SK-N-SH treated with all-trans-retinoic acid at 6 μM for 48 hours (cell line): ENCODE data around the gene GTF2IRD1.

Source experiments
- ATAC-seq: fragments of 200-7000 bp; cut with Tn5 transposase; 3 replicates; pipeline ENCODE4 v1.9.1; 2020; ENCODE audit warnings: mild to moderate bottlenecking, moderate library complexity
- ARNTL ChIP-seq: fragments of 450-650 bp; formaldehyde crosslinking; IDR thresholded peaks from 2 replicates; pipeline ENCODE4 v1.5.0; 2020; ENCODE audit warnings: low read depth, mild to moderate bottlenecking, moderate library complexity, borderline replicate concordance
- BACH2 ChIP-seq: fragments of 250-450 bp; sonication (Bioruptor Pico); IDR thresholded peaks from 2 replicates; pipeline ENCODE4 v1.9.0; 2021; ENCODE audit warnings: mild to moderate bottlenecking, borderline replicate concordance
- ESRRG ChIP-seq: fragments of 250-450 bp; sonication (Bioruptor Pico); IDR thresholded peaks from 2 replicates; pipeline ENCODE4 v1.6.1; 2021; ENCODE audit warnings: mild to moderate bottlenecking
- ISL1 ChIP-seq: fragments of 250-450 bp; sonication (Bioruptor Pico); IDR thresholded peaks from 2 replicates; pipeline ENCODE4 v2.1.2; 2022; ENCODE audit warnings: mild to moderate bottlenecking, moderate library complexity
- OSR1 ChIP-seq: fragments of 250-450 bp; sonication (Bioruptor Pico); IDR thresholded peaks from 2 replicates; pipeline ENCODE4 v1.8.0; 2022; ENCODE audit warnings: moderate library complexity, mild to moderate bottlenecking, inconsistent platforms
- PPARA ChIP-seq: fragments of 250-450 bp; sonication (Bioruptor Pico); IDR thresholded peaks from 2 replicates; pipeline ENCODE4 v1.5.0; 2020; ENCODE audit warnings: mild to moderate bottlenecking, borderline replicate concordance
- RARB ChIP-seq: fragments of 250-450 bp; sonication (Bioruptor Pico); IDR thresholded peaks from 2 replicates; pipeline ENCODE4 v1.8.0; 2021; ENCODE audit warnings: mild to moderate bottlenecking, moderate library complexity
- TOX ChIP-seq: fragments of 250-450 bp; sonication (Bioruptor Pico); IDR thresholded peaks from 2 replicates; pipeline ENCODE4 v1.8.0; 2021; ENCODE audit warnings: mild to moderate bottlenecking, moderate library complexity, borderline replicate concordance
- ZC3H10 ChIP-seq: fragments of 250-450 bp; sonication (Bioruptor Pico); IDR thresholded peaks from 2 replicates; pipeline ENCODE4 v1.5.1; 2021; ENCODE audit warnings: mild to moderate bottlenecking, moderate library complexity
- ZFP3 ChIP-seq: fragments of 250-450 bp; sonication (Bioruptor Pico); IDR thresholded peaks from 2 replicates; pipeline ENCODE4 v1.5.0; 2020; ENCODE audit warnings: mild to moderate bottlenecking, moderate library complexity
- ZFP30 ChIP-seq: fragments of 450-650 bp; formaldehyde crosslinking; IDR thresholded peaks from 2 replicates; pipeline ENCODE4 v1.5.0; 2022; ENCODE audit warnings: mild to moderate bottlenecking, moderate library complexity
- ZNF565 ChIP-seq: fragments of 450-650 bp; formaldehyde crosslinking; conservative IDR thresholded peaks from 2 replicates; pipeline ENCODE4 v1.5.0; 2020; ENCODE audit warnings: low read depth, mild to moderate bottlenecking, moderate library complexity
- ZNF70 ChIP-seq: fragments of 450-650 bp; formaldehyde crosslinking; IDR thresholded peaks from 2 replicates; pipeline ENCODE4 v1.5.0; 2020; ENCODE audit warnings: mild to moderate bottlenecking, moderate library complexity
- ZNF8 ChIP-seq: fragments of 450-650 bp; formaldehyde crosslinking; IDR thresholded peaks from 2 replicates; pipeline ENCODE4 v1.5.0; 2020; ENCODE audit warnings: mild to moderate bottlenecking, moderate library complexity
- TF ChIP-seq, protein P1 (sequence below): fragments of 250-450 bp; sonication (Bioruptor Pico); IDR thresholded peaks from 2 replicates; pipeline ENCODE4 v1.5.1; 2021; ENCODE audit warnings: mild to moderate bottlenecking, moderate library complexity
- TF ChIP-seq, protein P2 (sequence below): fragments of 250-450 bp; sonication (Bioruptor Pico); IDR thresholded peaks from 2 replicates; pipeline ENCODE4 v1.5.1; 2020; ENCODE audit warnings: low read depth, mild to moderate bottlenecking, moderate library complexity
- TF ChIP-seq, protein P3 (sequence below): fragments of 250-450 bp; sonication (Bioruptor Pico); IDR thresholded peaks from 2 replicates; pipeline ENCODE4 v1.5.0; 2020; ENCODE audit warnings: mild to moderate bottlenecking, moderate library complexity
- TF ChIP-seq, protein P4 (sequence below): fragments of 250-450 bp; sonication (Bioruptor Pico); IDR thresholded peaks from 2 replicates; pipeline ENCODE4 v1.8.0; 2021; ENCODE audit warnings: low read depth, mild to moderate bottlenecking, moderate library complexity, borderline replicate concordance

Gene GTF2IRD1

DNA sequence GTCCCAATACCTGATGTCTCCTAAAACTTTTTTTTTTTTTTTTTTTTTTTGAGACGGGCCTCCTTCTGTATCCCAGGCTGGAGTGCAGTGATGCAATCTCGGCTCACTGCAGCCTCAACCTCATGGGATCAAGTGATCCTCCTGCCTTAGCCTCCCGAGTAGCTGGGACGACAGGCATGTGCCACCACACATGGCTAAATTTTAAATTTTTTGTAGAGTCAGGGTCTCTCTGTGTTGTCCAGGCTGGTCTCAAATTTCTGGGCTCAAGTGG is 28.4 kb downstream of the GTF2IRD1 start:
- ATAC-seq = no peak
- TF ChIP-seq BACH2 (CRISPR knock-in tag) (no peak), ZNF8 (CRISPR knock-in tag) (no peak), ESRRG (CRISPR knock-in tag) (no peak), ARNTL (no peak), TOX (CRISPR knock-in tag) (no peak), ZNF565 (CRISPR knock-in tag) (no peak), PPARA (CRISPR knock-in tag) (no peak), ZNF70 (CRISPR knock-in tag) (no peak), OSR1 (CRISPR knock-in tag) (no peak), ZC3H10 (no peak), ISL1 (CRISPR knock-in tag) (no peak)
- TF ChIP-seq, protein P1, sequence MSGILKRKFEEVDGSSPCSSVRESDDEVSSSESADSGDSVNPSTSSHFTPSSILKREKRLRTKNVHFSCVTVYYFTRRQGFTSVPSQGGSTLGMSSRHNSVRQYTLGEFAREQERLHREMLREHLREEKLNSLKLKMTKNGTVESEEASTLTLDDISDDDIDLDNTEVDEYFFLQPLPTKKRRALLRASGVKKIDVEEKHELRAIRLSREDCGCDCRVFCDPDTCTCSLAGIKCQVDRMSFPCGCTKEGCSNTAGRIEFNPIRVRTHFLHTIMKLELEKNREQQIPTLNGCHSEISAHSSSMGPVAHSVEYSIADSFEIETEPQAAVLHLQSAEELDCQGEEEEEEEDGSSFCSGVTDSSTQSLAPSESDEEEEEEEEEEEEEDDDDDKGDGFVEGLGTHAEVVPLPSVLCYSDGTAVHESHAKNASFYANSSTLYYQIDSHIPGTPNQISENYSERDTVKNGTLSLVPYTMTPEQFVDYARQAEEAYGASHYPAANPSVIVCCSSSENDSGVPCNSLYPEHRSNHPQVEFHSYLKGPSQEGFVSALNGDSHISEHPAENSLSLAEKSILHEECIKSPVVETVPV (CRISPR knock-in tag) = no peak
- TF ChIP-seq, protein P2, sequence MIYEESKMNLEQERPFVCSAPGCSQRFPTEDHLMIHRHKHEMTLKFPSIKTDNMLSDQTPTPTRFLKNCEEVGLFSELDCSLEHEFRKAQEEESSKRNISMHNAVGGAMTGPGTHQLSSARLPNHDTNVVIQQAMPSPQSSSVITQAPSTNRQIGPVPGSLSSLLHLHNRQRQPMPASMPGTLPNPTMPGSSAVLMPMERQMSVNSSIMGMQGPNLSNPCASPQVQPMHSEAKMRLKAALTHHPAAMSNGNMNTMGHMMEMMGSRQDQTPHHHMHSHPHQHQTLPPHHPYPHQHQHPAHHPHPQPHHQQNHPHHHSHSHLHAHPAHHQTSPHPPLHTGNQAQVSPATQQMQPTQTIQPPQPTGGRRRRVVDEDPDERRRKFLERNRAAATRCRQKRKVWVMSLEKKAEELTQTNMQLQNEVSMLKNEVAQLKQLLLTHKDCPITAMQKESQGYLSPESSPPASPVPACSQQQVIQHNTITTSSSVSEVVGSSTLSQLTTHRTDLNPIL (CRISPR knock-in tag) = no peak
- TF ChIP-seq, protein P3, sequence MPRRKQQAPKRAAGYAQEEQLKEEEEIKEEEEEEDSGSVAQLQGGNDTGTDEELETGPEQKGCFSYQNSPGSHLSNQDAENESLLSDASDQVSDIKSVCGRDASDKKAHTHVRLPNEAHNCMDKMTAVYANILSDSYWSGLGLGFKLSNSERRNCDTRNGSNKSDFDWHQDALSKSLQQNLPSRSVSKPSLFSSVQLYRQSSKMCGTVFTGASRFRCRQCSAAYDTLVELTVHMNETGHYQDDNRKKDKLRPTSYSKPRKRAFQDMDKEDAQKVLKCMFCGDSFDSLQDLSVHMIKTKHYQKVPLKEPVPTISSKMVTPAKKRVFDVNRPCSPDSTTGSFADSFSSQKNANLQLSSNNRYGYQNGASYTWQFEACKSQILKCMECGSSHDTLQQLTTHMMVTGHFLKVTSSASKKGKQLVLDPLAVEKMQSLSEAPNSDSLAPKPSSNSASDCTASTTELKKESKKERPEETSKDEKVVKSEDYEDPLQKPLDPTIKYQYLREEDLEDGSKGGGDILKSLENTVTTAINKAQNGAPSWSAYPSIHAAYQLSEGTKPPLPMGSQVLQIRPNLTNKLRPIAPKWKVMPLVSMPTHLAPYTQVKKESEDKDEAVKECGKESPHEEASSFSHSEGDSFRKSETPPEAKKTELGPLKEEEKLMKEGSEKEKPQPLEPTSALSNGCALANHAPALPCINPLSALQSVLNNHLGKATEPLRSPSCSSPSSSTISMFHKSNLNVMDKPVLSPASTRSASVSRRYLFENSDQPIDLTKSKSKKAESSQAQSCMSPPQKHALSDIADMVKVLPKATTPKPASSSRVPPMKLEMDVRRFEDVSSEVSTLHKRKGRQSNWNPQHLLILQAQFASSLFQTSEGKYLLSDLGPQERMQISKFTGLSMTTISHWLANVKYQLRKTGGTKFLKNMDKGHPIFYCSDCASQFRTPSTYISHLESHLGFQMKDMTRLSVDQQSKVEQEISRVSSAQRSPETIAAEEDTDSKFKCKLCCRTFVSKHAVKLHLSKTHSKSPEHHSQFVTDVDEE (CRISPR knock-in tag) = no peak
- TF ChIP-seq, protein P4, sequence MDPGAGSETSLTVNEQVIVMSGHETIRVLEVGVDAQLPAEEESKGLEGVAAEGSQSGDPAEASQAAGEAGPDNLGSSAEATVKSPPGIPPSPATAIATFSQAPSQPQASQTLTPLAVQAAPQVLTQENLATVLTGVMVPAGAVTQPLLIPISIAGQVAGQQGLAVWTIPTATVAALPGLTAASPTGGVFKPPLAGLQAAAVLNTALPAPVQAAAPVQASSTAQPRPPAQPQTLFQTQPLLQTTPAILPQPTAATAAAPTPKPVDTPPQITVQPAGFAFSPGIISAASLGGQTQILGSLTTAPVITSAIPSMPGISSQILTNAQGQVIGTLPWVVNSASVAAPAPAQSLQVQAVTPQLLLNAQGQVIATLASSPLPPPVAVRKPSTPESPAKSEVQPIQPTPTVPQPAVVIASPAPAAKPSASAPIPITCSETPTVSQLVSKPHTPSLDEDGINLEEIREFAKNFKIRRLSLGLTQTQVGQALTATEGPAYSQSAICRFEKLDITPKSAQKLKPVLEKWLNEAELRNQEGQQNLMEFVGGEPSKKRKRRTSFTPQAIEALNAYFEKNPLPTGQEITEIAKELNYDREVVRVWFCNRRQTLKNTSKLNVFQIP = no peak

DNA sequence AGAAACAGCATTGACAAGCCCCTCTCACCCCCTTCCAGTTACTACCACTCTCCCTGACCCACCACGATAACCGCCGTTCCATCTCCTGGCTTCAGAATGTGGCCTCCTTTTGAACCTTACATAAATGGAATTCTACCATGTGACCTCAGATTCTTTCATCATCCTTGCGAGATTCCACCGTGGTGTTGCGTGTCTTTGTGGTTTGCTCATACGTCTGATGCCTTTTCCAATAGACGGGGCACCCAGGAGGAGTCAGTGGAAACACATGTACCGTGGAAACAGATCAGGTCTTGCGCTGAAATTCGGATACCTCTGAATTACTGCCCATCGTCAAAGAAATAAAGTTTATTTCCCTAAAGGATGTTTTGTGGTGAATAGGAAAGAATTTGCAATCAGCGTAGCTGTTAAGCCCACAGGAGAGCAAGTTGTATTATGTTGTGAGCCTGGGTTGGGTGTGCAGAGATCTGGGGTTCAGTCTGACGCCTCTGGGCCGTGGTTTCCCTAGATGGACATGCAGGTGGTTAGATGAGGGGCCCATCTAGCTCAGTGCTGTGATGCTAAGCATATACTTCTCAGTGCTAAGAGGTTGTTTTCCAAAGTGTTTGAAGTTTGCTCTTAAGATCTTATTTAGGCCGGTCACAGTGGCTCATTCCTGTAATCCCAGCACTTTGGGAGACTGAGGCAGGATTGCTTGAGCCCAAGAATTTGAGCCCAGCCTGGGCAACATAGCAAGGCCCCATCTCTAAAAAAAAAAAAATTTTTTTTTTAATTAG is 29.1 kb downstream of the GTF2IRD1 start:
- peak; percentile 81 for TF ChIP-seq ZC3H10
- TF ChIP-seq PPARA (CRISPR knock-in tag) = no peak
- peak; percentile 96; the same call in 1 of the 2 replicates for TF ChIP-seq TOX (CRISPR knock-in tag)
- no peak for TF ChIP-seq RARB (CRISPR knock-in tag)
- TF ChIP-seq, protein P4 = no peak
- no peak for TF ChIP-seq ESRRG (CRISPR knock-in tag)
- TF ChIP-seq OSR1 (CRISPR knock-in tag) = no peak
- TF ChIP-seq, protein P2 (CRISPR knock-in tag) = no peak
- TF ChIP-seq, all 23 proteins: peak for 2
- ATAC-seq = peak; percentile 30

DNA sequence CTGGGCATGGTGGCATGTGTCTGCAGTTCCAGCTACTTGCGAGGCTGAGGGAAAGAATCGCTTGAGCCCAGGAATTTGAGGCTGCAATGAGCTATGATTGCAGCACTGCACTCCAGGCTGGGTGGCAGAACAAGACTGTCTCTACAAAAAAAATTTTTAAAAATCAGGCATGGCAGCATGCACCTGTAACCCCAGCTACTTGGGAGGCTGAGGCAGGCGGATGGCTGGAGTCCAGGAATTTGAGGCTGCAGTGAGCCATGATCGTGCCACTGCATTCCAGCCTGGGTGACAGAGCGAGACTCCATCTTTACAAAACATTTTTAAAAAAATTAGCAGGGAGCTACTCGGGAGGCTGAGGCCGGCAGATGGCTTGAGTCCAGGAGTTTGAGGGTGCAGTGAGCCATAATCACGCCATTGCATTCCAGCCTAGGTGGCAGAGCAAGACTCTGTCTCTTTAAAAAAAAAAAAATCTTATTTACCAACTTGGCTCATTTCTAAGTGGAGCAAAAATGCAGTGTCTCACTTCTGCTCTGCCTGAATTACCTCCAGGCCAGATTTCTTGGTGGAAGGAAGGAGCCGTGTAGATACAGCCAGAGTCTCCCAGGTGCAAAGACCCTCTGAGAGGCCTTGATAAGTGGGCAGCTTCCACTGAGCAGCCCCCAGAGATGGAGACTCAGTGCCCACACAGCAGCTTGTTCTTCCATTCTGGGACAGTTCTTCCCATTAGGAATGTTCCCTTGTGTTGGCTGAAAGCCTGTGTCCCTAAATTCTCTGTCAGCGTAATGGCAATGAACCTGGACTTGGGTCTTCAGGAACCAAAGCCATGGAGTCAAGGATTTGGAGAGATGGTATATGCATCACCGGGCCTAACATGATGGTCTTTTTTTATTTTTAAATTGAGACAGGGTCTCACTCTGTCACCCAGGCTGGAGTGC is 30.0 kb downstream of the GTF2IRD1 start:
- TF ChIP-seq TOX (CRISPR knock-in tag) (0 out of 2 replicates have a peak, but pooled peaks have one; percentile 13), ZFP30 (CRISPR knock-in tag) (no peak), ZFP3 (CRISPR knock-in tag) (peak; percentile 42; the same call in 1 of the 2 replicates)
- ATAC-seq = peak; percentile 8
